WERI-Rb-1 (cell line): ENCODE data around the gene WDR72.

Experiments
- DNase-seq: peaks from one replicate; pipeline ENCODE4 v3.0.0-alpha.2; 2020
- H3K27ac ChIP-seq: fragments of 250-450 bp; sonication (Bioruptor Pico); 2 replicates; pipeline ENCODE4 v1.5.1; 2020; ENCODE audit warnings: mild to moderate bottlenecking, moderate library complexity
- H3K27me3 ChIP-seq: fragments of 250-450 bp; sonication (Bioruptor Pico); 2 replicates; pipeline ENCODE4 v1.5.1; 2021; ENCODE audit warnings: mild to moderate bottlenecking, low read depth, moderate library complexity; ENCODE audit not compliant: insufficient read depth, severe bottlenecking
- H3K36me3 ChIP-seq: fragments of 250-450 bp; sonication (Bioruptor Pico); 2 replicates; pipeline ENCODE4 v1.5.1; 2020; ENCODE audit warnings: mild to moderate bottlenecking, moderate library complexity
- H3K4me3 ChIP-seq: 2 replicates; pipeline ENCODE4 v1.5.1; 2011; ENCODE audit warnings: low read depth, mild to moderate bottlenecking, control low read depth, low read length
- H3K9me3 ChIP-seq: fragments of 250-450 bp; sonication (Bioruptor Pico); 2 replicates; pipeline ENCODE4 v1.5.1; 2021; ENCODE audit warnings: mild to moderate bottlenecking, moderate library complexity; ENCODE audit not compliant: severe bottlenecking
- CTCF ChIP-seq: IDR thresholded peaks from 2 replicates; pipeline ENCODE4 v1.5.1; 2011; ENCODE audit warnings: low read depth, mild to moderate bottlenecking, control low read depth, inconsistent platforms, low read length

The WDR72 gene

GRCh38 chr15:53759411-53759931 is at the start of gene WDR72:
TSS of gene WDR72 (minus strand) at chr15:53759663. CDS start at chr15:53733149, 26,514 bp downstream.
- TF ChIP-seq CTCF, result no peak
- Histone ChIP-seq H3K27ac (no peak within 1 kb of the TSS), H3K36me3 (no peaks in the 10 kb centered on the region), H3K9me3 (no peaks in the 10 kb centered on the region), H3K27me3 (no peaks in the 10 kb centered on the region), H3K4me3 (peak within 1 kb of the TSS; percentile 41)
- DNase-seq, result peak; percentile 60

GRCh38 chr15:53808058-53808706 is 48.7 kb upstream of the WDR72 start:
- no peak for DNase-seq
- TF ChIP-seq CTCF, result 0 out of 2 replicates have a peak, but pooled peaks have one; percentile 27
- Histone ChIP-seq H3K27ac (no peak overlapping the region), H3K27me3 (no peaks in the 10 kb centered on the region), H3K4me3 (no peak overlapping the region), H3K36me3 (no peaks in the 10 kb centered on the region), H3K9me3 (no peaks in the 10 kb centered on the region)

- Histone ChIP-seq H3K27me3 (no peaks in the 10 kb centered on the region), H3K36me3 (no peaks in the 10 kb centered on the region), H3K27ac (no peak overlapping the region), H3K4me3 (no peak overlapping the region), H3K9me3 (no peaks in the 10 kb centered on the region)
- DNase-seq, result no peak
- TF ChIP-seq CTCF, result no peak
Observed at GRCh38 chr15:53807501-53807900, 48.0 kb upstream of the WDR72 start.

GRCh38 chr15:53802672-53803071 is 43.2 kb upstream of the WDR72 start:
- TF ChIP-seq CTCF, result no peak
- no peak for DNase-seq
- H3K9me3 ChIP-seq, result no peaks in the 10 kb centered on the region
- H3K36me3 ChIP-seq, result no peaks in the 10 kb centered on the region
- H3K27ac ChIP-seq, result no peak overlapping the region
- no peak overlapping the region for H3K4me3 ChIP-seq
- no peaks in the 10 kb centered on the region for H3K27me3 ChIP-seq

- no peak for TF ChIP-seq CTCF
- no peaks in the 10 kb centered on the region for H3K36me3 ChIP-seq
- H3K27ac ChIP-seq, result no peak overlapping the region
- DNase-seq, result no peak
- H3K27me3 ChIP-seq, result no peaks in the 10 kb centered on the region
- no peaks in the 10 kb centered on the region for H3K9me3 ChIP-seq
- no peak overlapping the region for H3K4me3 ChIP-seq
Observed at GRCh38 chr15:53791581-53791980, 32.1 kb upstream of the WDR72 start.
